HG03108 (cell line): ENCODE measurements around the gene ZNF569.
"Not testable (repeated sequence)": the region's sequence is repeated elsewhere in the genome, so short reads cannot be mapped to it uniquely, and the experiment has no call there.

Source experiments
- ATAC-seq: cut with Tn5 transposase; IDR thresholded peaks from one replicate; pipeline ENCODE4 v1.9.1; 2021; ENCODE audit warnings: moderate library complexity; ENCODE audit not compliant: unreplicated experiment

Gene ZNF569

GRCh38 chr19:37466798-37467607 lies at the start of gene ZNF569:
Gene ZNF569 (minus strand): TSS chr19:37467444. CDS start chr19:37444921, 22,523 bp downstream.
- ATAC-seq, result peak; percentile 57

- ATAC-seq, result no peak
Observed at GRCh38 chr19:37513397-37513796, 46.2 kb upstream of the ZNF569 start.

GRCh38 chr19:37511821-37512220 lies 44.6 kb upstream of the ZNF569 start:
- ATAC-seq, result no peak

- ATAC-seq, result no peak
Observed at GRCh38 chr19:37511186-37511585, 43.9 kb upstream of the ZNF569 start.

GRCh38 chr19:37507167-37507464 lies 39.9 kb upstream of the ZNF569 start:
- no peak for ATAC-seq

GRCh38 chr19:37506387-37507166 lies 39.3 kb upstream of the ZNF569 start, which contains the start of gene ZNF793:
Gene ZNF793 (plus strand): TSS chr19:37506939. CDS start chr19:37523440, 16,501 bp downstream.
- ATAC-seq, result no peak

GRCh38 chr19:37505958-37506386 lies 38.7 kb upstream of the ZNF569 start:
- no peak for ATAC-seq

GRCh38 chr19:37492213-37492612 lies 25.0 kb upstream of the ZNF569 start:
- ATAC-seq, result no peak

- no peak for ATAC-seq
Observed at GRCh38 chr19:37484406-37485168, 17.3 kb upstream of the ZNF569 start.

GRCh38 chr19:37472165-37472564 lies 4.9 kb upstream of the ZNF569 start:
- ATAC-seq, result no peak

GRCh38 chr19:37470216-37470615 lies 3.0 kb upstream of the ZNF569 start:
- ATAC-seq, result no peak

- peak; percentile 57 for ATAC-seq
Observed at GRCh38 chr19:37468961-37469777, 1.9 kb upstream of the ZNF569 start, which contains the start of gene ZNF570. Gene ZNF570 (plus strand): TSS chr19:37469356. CDS start chr19:37470355, 999 bp downstream.

GRCh38 chr19:37467608-37468090 lies 405 bp upstream of the ZNF569 start:
- ATAC-seq, result no peak

GRCh38 chr19:37466277-37466797 lies 907 bp downstream of the ZNF569 start:
- ATAC-seq, result no peak

- no peak for ATAC-seq
Observed at GRCh38 chr19:37452500-37453245, 14.6 kb downstream of the ZNF569 start.

- no peak for ATAC-seq
Observed at GRCh38 chr19:37413313-37414084, 53.7 kb downstream of the ZNF569 start.

- ATAC-seq, result no peak
Observed at GRCh38 chr19:37412700-37413099, 54.5 kb downstream of the ZNF569 start.

- ATAC-seq, result not testable (repeated sequence)
Observed at GRCh38 chr19:37406140-37406846, 61.0 kb downstream of the ZNF569 start.
